Heart left ventricle (tissue), 13 donors: ENCODE data around the gene CPNE4.

Experiments used
- POLR2A ChIP-seq, 2 donors: fragments of 450-650 bp; IDR thresholded peaks; one replicate each; pipeline ENCODE4 v1.6.1; 2017; ENCODE audit warnings: antibody characterized with exemption in 2 of 2, mild to moderate bottlenecking in 2 of 2, moderate library complexity in 2 of 2
- TF ChIP-seq, protein P1 (sequence below), 12 donors: fragments of 200-600 bp; sonication (generic) in 4 of 12; IDR thresholded peaks; one replicate each; pipeline versions ENCODE4 v1.5.0 to v1.8.0; 2018 to 2022; ENCODE audit warnings: antibody characterized with exemption in 12 of 12, mild to moderate bottlenecking in 5 of 12
- donor health status: ischemic (EF 13 %, LVEDD 7.1; RV severe dilation, severe dysfunction).
- donor health status: DM: no; HTN: yes; CAD: no.
- donor health status: DM: no; HTN: no; CAD: no.
- donor health status: ischemic (EF 25% LVEDD 6.9; RV normal size, moderate dysfunction).
- donor health status: ischemic (EF 25% LVEDD 5.7; RV mildly dilated, moderate dysfunction).
- donor health status: ischemic (EF 35%, LVEDD 5.7; RV mildly dilated, moderate dysfunction).
- donor health status: nonischemic (EF 11% LVEDD 7.7; RV severe dilation, severe dysfunction).
- donor health status: DM: yes; HTN: yes; CAD: no.
- donor health status: PGD.
- donor health status: ischemic (EF 29% LVEDD 5.4; RV normal size, mild dysfunction).
- donor health status: nonischemic (EF 23%, LVEDD 6.1; RV moderate dilation, normal function).

DNA sequence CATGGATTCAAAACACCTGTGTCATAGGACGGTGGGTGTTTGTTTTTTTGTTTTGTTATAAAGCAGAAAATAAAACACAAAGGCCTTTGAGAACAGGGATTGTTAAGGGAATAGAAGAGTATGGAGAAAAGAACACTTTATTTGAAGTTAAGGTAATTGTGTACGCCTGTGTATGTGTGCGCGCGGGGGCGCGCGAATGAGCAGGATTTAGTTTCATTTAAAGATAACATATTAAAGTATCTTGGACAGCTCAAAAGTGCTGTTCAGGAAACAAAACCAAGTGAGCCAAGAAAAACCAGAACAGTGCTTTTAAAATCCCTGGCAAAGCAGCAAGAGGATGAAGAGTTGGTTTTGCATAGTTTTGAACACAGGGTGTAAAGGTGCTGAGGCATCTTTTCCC lies 1.9 kb downstream of the CPNE4 start:
- TF ChIP-seq POLR2A (IDR thresholded peaks at IDR 0.05), result no peak
- TF ChIP-seq, protein P1, sequence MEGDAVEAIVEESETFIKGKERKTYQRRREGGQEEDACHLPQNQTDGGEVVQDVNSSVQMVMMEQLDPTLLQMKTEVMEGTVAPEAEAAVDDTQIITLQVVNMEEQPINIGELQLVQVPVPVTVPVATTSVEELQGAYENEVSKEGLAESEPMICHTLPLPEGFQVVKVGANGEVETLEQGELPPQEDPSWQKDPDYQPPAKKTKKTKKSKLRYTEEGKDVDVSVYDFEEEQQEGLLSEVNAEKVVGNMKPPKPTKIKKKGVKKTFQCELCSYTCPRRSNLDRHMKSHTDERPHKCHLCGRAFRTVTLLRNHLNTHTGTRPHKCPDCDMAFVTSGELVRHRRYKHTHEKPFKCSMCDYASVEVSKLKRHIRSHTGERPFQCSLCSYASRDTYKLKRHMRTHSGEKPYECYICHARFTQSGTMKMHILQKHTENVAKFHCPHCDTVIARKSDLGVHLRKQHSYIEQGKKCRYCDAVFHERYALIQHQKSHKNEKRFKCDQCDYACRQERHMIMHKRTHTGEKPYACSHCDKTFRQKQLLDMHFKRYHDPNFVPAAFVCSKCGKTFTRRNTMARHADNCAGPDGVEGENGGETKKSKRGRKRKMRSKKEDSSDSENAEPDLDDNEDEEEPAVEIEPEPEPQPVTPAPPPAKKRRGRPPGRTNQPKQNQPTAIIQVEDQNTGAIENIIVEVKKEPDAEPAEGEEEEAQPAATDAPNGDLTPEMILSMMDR (IDR thresholded peaks at IDR 0.05), result no peak
